GM12878 (cell line): ENCODE data around the gene POC1B. TPM values are rescaled to one million over a fixed set of nuclear protein-coding genes. Genes with fewer than 3 reads are reported as not detected.

Experiments used
- ATAC-seq: fragments of 200-7000 bp; cut with Tn5 transposase; 3 replicates; pipeline ENCODE4 v1.9.1; 2020; ENCODE audit warnings: mild to moderate bottlenecking, moderate library complexity
- BruUV-seq: library from RNA; stranded (reverse); fragments of 400-500 nt; replicated peaks from 2 replicates; lab custom pipeline; 2021; lab: Mats Ljungman, UMichigan
- CTCF ChIA-PET: fragments of 300-600 bp; sonication (Branson Sonifier 250); formaldehyde crosslinking; extraction: SDS; loops from one replicate; lab custom pipeline; 2021; ENCODE audit warnings: inconsistent platforms; lab: Yijun Ruan, JAX
- POLR2A ChIA-PET: fragments of 350-600 bp; formaldehyde crosslinking; extraction: SDS; loops from one replicate; lab custom pipeline; 2021; ENCODE audit warnings: inconsistent platforms; lab: Charles Lee
- RAD21 ChIA-PET: fragments of 300-600 bp; sonication (Branson Sonifier 250); formaldehyde crosslinking; loops from one replicate; lab custom pipeline; 2023; ENCODE audit warnings: antibody characterized with exemption; ENCODE audit not compliant: unreplicated experiment; lab: Charles Lee
- SMC1A ChIA-PET: fragments of 300-600 bp; sonication (Branson Sonifier 250); formaldehyde crosslinking; loops from one replicate; lab custom pipeline; 2023; ENCODE audit not compliant: unreplicated experiment, uncharacterized antibody; lab: Charles Lee
- DNase-seq: peaks from one replicate; pipeline ENCODE4 v3.0.0-alpha.2; 2011; ENCODE audit warnings: low read depth, low spot score
- FAIRE-seq: peaks from 3 replicates; lab custom pipeline; 2011; peaks lifted over from hg19 to GRCh38; lab: Jason Lieb, UNC
- H2AFZ ChIP-seq: 2 replicates; pipeline ENCODE4 v1.6.0; 2011; ENCODE audit warnings: low read depth, low read length, control low read depth; ENCODE audit not compliant: control insufficient read depth
- H3K27ac ChIP-seq: 2 replicates; pipeline ENCODE4 v1.5.1; 2011; ENCODE audit warnings: control low read depth; ENCODE audit not compliant: control insufficient read depth, insufficient read depth
- H3K27me3 ChIP-seq, 2 experiments: replicated peaks in 1 of 2; 2 replicates each; pipeline versions ENCODE4 v1.6.0 to v1.6.1; 2011; ENCODE audit warnings: low read length in 1 of 2; ENCODE audit not compliant: control insufficient read depth in 2 of 2, insufficient read depth in 2 of 2
- H3K36me3 ChIP-seq, 2 experiments: 2 replicates each; pipeline ENCODE4 v1.5.1; 2011; ENCODE audit warnings: low read length in 1 of 2; ENCODE audit not compliant: control insufficient read depth in 2 of 2, insufficient read depth in 2 of 2
- H3K4me1 ChIP-seq: 2 replicates; pipeline ENCODE4 v1.6.1; 2011; ENCODE audit warnings: mild to moderate bottlenecking, low read length, moderate library complexity, mixed read lengths; ENCODE audit not compliant: control insufficient read depth, insufficient read depth
- H3K4me2 ChIP-seq: 2 replicates; pipeline ENCODE4 v1.6.0; 2011; ENCODE audit warnings: control low read depth; ENCODE audit not compliant: control insufficient read depth, insufficient read depth
- H3K4me3 ChIP-seq: fragments of 200-600 bp; sonication (generic); 2 replicates; pipeline ENCODE4 v1.5.1; 2016
- H3K79me2 ChIP-seq: 2 replicates; pipeline ENCODE4 v1.6.0; 2011; ENCODE audit warnings: low read length; ENCODE audit not compliant: control insufficient read depth, insufficient read depth
- H3K9ac ChIP-seq: 2 replicates; pipeline ENCODE4 v1.8.0; 2011; ENCODE audit warnings: low read length, control low read depth, mixed read lengths; ENCODE audit not compliant: control insufficient read depth, insufficient read depth
- H3K9me3 ChIP-seq: replicated peaks from 3 replicates; pipeline ENCODE4 v1.5.1; 2011; ENCODE audit warnings: mild to moderate bottlenecking, low read length; ENCODE audit not compliant: control insufficient read depth, insufficient read depth
- H4K20me1 ChIP-seq: 2 replicates; pipeline ENCODE4 v1.6.0; 2011; ENCODE audit not compliant: control insufficient read depth, insufficient read depth
- CBX5 ChIP-seq: sonication (generic); IDR thresholded peaks from 2 replicates; pipeline ENCODE4 v1.6.1; 2016; ENCODE audit warnings: low read depth, moderate library complexity, mild to moderate bottlenecking, inconsistent platforms
- JUND ChIP-seq: IDR thresholded peaks from 2 replicates; pipeline ENCODE4 v1.6.1; 2012; ENCODE audit warnings: low read depth, mild to moderate bottlenecking, low read length, improper control_type of control experiment, moderate library complexity
- MEF2B ChIP-seq: fragments of 450-650 bp; IDR thresholded peaks from 2 replicates; pipeline ENCODE4 v1.6.1; 2018; ENCODE audit warnings: mild to moderate bottlenecking, moderate library complexity; ENCODE audit not compliant: partially characterized antibody, poor library complexity, severe bottlenecking
- MLLT1 ChIP-seq: fragments of 450-650 bp; IDR thresholded peaks from 2 replicates; pipeline ENCODE4 v1.6.1; 2016; ENCODE audit warnings: mild to moderate bottlenecking
- SREBF2 ChIP-seq: IDR thresholded peaks from 2 replicates; pipeline ENCODE4 v1.6.1; 2012; ENCODE audit warnings: mild to moderate bottlenecking, low read length
- TBL1XR1 ChIP-seq: IDR thresholded peaks from 2 replicates; pipeline ENCODE4 v1.6.1; 2012; ENCODE audit warnings: low read depth, low read length, improper control_type of control experiment
- WGBS: methylation state at CpG from one replicate; pipeline ENCODE4 v1.1.6; 2016; ENCODE audit warnings: low lambda C conversion rate; ENCODE audit not compliant: insufficient replicate concordance, insufficient coverage; ENCODE audit errors: missing lambda C conversion rate; 5-methylcytosine and 5-hydroxymethylcytosine counted together
- in situ Hi-C: fragments of 300-500 bp; cut with MboI; formaldehyde crosslinking; loops from 9 replicates; pipeline ENCODE4 v1.14.3; 2018; ENCODE audit warnings: mixed read lengths
- intact Hi-C: fragments of 100-400 bp; cut with micrococcal nuclease; formaldehyde crosslinking; loops from one replicate; pipeline ENCODE4 v1.14.2; 2022; ENCODE audit not compliant: unreplicated experiment
- polyA plus RNA-seq, 11 experiments: library from polyadenylated mRNA; depleted of rRNA in 4 of 11; unstranded in 6 of 11; stranded (reverse) in 5 of 11; fragments of >200 nt; fragmentation: Nextera tagmentation in 4 of 11; fragmentation: Illumina TruSeq in 1 of 11; extraction: Ambion mirVana in 4 of 11; extraction: Trizol in 1 of 11; gene quantifications; 1 replicate in 1 of 11; 2 replicates in 10 of 11; pipeline versions ENCODE4 v1.2.1 to v1.2.3, GENCODE V29; 2011 to 2016; ENCODE audit warnings: inconsistent platforms in 2 of 11, missing spikeins in 2 of 11, low read depth in 1 of 11
- total RNA-seq, 4 experiments: library from RNA; depleted of rRNA in 3 of 4; stranded (reverse); fragments of >200 nt in 3 of 4; fragmentation: Illumina TruSeq in 1 of 4; extraction: Trizol in 1 of 4; gene quantifications; 2 replicates each; pipeline versions ENCODE4 v1.2.1 to v1.2.3, GENCODE V29; 2013 to 2021

POC1B gene
- total and polyA plus RNA-seq, 10 of the 15 experiments (the other 5 are each of a cell fraction or from before 2014, with no cell fraction given): 4.4 to 17.8 (median 11.3) TPM

- no peak for TF ChIP-seq TBL1XR1
- no peak for TF ChIP-seq MEF2B
- TF ChIP-seq JUND: no peak
Measured at GRCh38 chr12:89539426-89540223, 13.8 kb upstream of the POC1B start (continued).

GRCh38 chr12:89538897-89539296 lies 13.1 kb upstream of the POC1B start:
- H3K79me2 ChIP-seq: no peaks in the 10 kb centered on the region
- H4K20me1 ChIP-seq: no peaks in the 10 kb centered on the region
- H3K4me3 ChIP-seq: no peak overlapping the region
- no peak overlapping the region for H2AFZ ChIP-seq
- no peak overlapping the region for H3K9ac ChIP-seq
- no peaks in the 10 kb centered on the region for H3K9me3 ChIP-seq
- CTCF ChIA-PET: interaction anchor here (0.6 to 2.0 kb wide), 8 partner anchors 11 to 564 kb away, joined by 3 to 6 read pairs (median 4); partner anchors contain the start of gene GALNT4
- H3K27ac ChIP-seq: no peak overlapping the region
- no peak overlapping the region for H3K4me2 ChIP-seq
- ATAC-seq: no peak
- in situ Hi-C loops: no loop called here
- no peak for TF ChIP-seq MLLT1
- TF ChIP-seq SREBF2: no peak
- no peak for TF ChIP-seq CBX5
- TF ChIP-seq, all 136 proteins: peak for 0
- H3K4me1 ChIP-seq: no peaks in the 10 kb centered on the region
- H3K27me3 ChIP-seq: no peaks in the 10 kb centered on the region
- POLR2A ChIA-PET: no interaction called here
- intact Hi-C loops: no loop called here
- SMC1A ChIA-PET: interaction anchor here (0.8 to 8.1 kb wide), 9 partner anchors 9 to 567 kb away, joined by 3 to 93 read pairs (median 4); no protein-coding TSS in a partner anchor
- WGBS: 74% methylated on average over 4 of the region's 4 CpGs
- FAIRE-seq: no peak
- RAD21 ChIA-PET: interaction anchor here (0.6 to 1.7 kb wide), 5 partner anchors 67 to 571 kb away, joined by 3 to 6 read pairs (median 4); no protein-coding TSS in a partner anchor
- no peaks in the 10 kb centered on the region for H3K36me3 ChIP-seq
- no peak for DNase-seq
- BruUV-seq: no TSS peak
